NB4 (cell line): ENCODE results near the gene CHSY1.

Experiments
- DNase-seq: peaks from one replicate; pipeline ENCODE4 v3.0.0; 2010; ENCODE audit warnings: low read depth
- H3K4me3 ChIP-seq: one replicate; pipeline ENCODE4 v1.5.1; 2011; ENCODE audit warnings: mild to moderate bottlenecking, low read depth, low read length, moderate library complexity
- MYC ChIP-seq: IDR thresholded peaks from 2 replicates; pipeline ENCODE4 v1.6.1; 2011; ENCODE audit warnings: low read depth, low read length
- POLR2A ChIP-seq: IDR thresholded peaks from 2 replicates; pipeline ENCODE4 v1.6.1; 2011; ENCODE audit warnings: mild to moderate bottlenecking; ENCODE audit not compliant: insufficient read length; ENCODE audit errors: extremely low read depth
- TF ChIP-seq, protein P1 (sequence below): IDR thresholded peaks from 2 replicates; pipeline ENCODE4 v1.6.1; 2011; ENCODE audit warnings: low read depth, low read length
- TF ChIP-seq, protein P2 (sequence below): IDR thresholded peaks from one replicate; pipeline ENCODE4 v1.5.1; 2012; ENCODE audit warnings: low read depth, low read length

The CHSY1 gene

DNA sequence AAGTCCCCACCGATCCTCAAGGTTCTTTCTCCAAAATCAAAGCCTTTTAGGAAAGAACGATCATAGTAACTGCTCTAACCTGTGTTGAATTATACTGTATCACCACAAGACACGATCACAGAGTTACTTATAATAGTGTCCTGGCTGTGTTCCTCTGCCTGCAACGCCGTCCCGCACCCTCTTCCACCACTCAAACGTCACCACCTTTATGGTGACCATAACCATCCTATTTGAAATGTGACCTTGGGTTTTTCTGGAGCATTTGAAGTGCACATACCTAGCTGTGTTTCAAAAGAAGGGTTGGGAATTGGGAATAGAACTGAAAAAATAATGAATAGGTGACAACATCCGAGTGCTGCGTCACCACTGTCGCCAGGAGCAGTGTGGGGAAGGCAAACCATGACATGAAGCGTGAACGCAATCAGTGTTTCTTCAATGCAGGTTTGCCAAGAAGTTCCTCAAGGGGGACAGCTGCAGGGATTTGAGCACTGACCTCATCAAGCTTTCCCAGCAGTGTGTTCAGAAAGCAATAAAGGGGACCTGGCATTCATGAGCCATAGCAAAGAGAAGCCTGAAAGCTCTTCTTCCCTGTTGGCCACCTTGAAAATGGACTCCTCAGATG is 26.2 kb upstream of the CHSY1 start:
- TF ChIP-seq, protein P1, sequence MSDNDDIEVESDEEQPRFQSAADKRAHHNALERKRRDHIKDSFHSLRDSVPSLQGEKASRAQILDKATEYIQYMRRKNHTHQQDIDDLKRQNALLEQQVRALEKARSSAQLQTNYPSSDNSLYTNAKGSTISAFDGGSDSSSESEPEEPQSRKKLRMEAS, result no peak
- TF ChIP-seq POLR2A (no peak), MYC (no peak)
- TF ChIP-seq, protein P2, sequence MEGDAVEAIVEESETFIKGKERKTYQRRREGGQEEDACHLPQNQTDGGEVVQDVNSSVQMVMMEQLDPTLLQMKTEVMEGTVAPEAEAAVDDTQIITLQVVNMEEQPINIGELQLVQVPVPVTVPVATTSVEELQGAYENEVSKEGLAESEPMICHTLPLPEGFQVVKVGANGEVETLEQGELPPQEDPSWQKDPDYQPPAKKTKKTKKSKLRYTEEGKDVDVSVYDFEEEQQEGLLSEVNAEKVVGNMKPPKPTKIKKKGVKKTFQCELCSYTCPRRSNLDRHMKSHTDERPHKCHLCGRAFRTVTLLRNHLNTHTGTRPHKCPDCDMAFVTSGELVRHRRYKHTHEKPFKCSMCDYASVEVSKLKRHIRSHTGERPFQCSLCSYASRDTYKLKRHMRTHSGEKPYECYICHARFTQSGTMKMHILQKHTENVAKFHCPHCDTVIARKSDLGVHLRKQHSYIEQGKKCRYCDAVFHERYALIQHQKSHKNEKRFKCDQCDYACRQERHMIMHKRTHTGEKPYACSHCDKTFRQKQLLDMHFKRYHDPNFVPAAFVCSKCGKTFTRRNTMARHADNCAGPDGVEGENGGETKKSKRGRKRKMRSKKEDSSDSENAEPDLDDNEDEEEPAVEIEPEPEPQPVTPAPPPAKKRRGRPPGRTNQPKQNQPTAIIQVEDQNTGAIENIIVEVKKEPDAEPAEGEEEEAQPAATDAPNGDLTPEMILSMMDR, result no peak
- peak overlapping the region; percentile 60 for H3K4me3 ChIP-seq
- DNase-seq, result no peak

DNA sequence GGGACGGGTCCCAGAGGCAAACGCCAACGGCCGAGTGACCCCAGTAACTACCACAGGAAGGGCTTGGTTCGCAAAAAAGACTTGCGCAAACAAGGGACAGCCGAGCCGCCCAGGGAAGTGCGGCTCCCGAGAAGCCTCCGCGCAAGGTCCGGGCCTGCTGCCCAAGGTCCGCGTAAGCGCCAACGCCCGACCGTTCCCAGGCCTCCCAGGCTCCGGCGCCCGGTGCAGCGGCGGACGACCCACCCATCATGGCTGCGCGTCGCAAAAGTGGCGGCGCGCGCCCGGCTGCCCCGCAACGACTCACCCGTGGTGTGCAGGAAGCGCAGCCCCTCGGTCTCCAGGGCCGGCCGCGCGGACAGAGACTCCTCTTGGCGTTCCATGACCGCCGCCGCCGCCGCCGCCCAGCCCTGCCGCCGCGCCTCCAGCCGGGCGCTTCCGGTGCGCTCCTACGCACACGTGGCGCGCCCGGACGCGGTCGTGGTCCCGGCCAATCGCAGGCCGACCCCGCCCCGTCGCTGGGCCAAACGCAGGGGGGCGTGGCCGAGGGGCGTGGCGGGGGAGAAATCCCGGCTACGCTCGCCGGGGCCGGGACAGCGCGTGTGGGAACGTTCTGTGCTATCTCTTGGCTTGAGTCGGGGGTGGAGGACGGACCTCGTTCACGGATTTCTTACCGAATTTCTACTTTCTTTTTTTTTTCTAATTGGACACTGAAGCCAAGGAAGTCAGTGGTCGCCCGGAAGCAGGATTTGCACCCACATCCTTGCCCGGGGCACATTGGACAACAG is 25.4 kb upstream of the CHSY1 start, which contains the start of gene SELENOS:
TSS of gene SELENOS (minus strand) at position 448 of the 785 bp plus-strand sequence. CDS start at position 380, 68 bp downstream.
- peak; percentile 95 for DNase-seq
- TF ChIP-seq, protein P2, result no peak
- TF ChIP-seq MYC, result peak; percentile 21; the same call in 1 of the 2 replicates
- TF ChIP-seq POLR2A, result peak; percentile 48
- TF ChIP-seq, protein P1, result peak; percentile 91
- H3K4me3 ChIP-seq, result peak within 1 kb of the TSS; percentile 87

DNA sequence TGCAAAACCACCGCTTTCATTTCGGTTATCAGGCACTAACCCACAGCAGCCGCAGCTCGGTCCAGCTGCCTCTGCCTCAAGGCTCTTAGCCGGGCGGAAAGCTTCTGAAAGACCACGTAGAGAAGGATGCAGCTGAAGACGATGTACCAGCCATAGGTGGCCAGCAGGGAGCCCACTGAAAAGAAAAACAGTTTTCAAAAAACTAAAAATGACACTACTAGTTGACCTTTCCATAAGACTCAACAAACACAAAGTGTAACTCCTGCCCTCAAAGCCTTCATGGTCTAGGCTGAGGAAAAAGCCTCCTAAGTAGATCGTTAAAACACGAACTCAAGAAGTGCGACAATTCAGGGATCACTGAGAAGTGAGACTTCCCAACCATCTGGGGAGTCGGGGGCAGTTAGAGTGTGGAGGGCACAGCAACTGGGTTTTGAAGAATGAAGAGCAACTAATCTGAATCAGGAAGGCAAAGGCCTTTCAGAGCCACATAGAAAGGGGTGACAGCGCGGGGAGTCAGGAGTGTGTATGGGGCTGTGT is 24.7 kb upstream of the CHSY1 start:
- H3K4me3 ChIP-seq, result peak overlapping the region; percentile 87
- no peak for TF ChIP-seq POLR2A
- TF ChIP-seq, protein P2, result peak; percentile 20
- DNase-seq, result peak; percentile 67

DNA sequence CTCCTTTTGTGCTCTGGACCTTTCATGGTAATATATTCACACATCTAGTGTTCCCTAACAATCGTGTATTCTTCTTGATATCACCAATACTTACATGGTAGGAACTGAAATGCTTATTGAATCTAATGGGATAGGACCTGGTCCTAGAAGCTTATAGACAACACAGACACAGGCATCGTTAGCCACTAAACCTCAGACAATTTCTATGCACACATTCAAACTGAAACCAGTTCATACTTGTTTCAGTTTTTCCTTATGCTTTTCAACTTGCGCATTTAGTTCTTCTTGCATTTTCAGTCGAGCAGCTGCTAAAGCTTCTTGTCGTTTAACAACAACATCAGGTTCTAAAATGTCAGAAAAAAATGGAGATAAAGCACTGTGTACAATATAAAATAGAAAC is 23.2 kb upstream of the CHSY1 start:
- DNase-seq, result no peak
- H3K4me3 ChIP-seq, result no peak overlapping the region
- no peak for TF ChIP-seq MYC
- TF ChIP-seq, protein P2, result no peak
- TF ChIP-seq POLR2A, result no peak
- TF ChIP-seq, protein P1, result no peak

DNA sequence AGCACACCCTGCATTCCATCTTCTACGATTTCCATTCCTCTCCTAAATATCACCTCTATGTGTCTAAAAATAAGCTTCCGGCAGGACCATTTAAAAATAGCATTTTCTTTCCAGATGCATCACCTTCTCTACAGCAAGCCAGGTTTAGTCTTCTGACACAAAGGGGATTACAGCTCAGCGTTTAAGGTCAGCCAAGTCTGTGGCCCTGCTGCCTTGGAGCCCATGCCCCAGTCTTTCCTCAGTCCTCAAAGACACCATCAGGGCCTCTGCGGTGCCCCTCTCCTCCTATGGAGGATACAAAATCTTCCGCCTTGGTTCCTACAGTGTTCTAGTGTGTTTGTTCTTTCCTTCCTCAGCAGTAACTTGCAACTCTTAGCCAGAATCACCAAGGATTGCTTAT is 21.7 kb upstream of the CHSY1 start:
- no peak overlapping the region for H3K4me3 ChIP-seq

More for the DNA sequence above, 21.7 kb upstream of the CHSY1 start:
- TF ChIP-seq, protein P2, result no peak
- no peak for TF ChIP-seq MYC
- no peak for TF ChIP-seq POLR2A
- DNase-seq, result no peak
